Measurements from ENCODE around the gene ABCA1.

ABCA1 gene

GRCh38 chr9:104808035-104808614 lies 119.8 kb downstream of the ABCA1 start:
- DNase-seq (ENCODE audit: low read depth): no peak
- H3K4me3 ChIP-seq (ENCODE audit: low read length): no peak overlapping the region
- TF ChIP-seq, protein P1, sequence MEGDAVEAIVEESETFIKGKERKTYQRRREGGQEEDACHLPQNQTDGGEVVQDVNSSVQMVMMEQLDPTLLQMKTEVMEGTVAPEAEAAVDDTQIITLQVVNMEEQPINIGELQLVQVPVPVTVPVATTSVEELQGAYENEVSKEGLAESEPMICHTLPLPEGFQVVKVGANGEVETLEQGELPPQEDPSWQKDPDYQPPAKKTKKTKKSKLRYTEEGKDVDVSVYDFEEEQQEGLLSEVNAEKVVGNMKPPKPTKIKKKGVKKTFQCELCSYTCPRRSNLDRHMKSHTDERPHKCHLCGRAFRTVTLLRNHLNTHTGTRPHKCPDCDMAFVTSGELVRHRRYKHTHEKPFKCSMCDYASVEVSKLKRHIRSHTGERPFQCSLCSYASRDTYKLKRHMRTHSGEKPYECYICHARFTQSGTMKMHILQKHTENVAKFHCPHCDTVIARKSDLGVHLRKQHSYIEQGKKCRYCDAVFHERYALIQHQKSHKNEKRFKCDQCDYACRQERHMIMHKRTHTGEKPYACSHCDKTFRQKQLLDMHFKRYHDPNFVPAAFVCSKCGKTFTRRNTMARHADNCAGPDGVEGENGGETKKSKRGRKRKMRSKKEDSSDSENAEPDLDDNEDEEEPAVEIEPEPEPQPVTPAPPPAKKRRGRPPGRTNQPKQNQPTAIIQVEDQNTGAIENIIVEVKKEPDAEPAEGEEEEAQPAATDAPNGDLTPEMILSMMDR (conservative IDR thresholded peaks at IDR 0.05; ENCODE audit: low read depth, low read length): peak; percentile 10

DNA sequence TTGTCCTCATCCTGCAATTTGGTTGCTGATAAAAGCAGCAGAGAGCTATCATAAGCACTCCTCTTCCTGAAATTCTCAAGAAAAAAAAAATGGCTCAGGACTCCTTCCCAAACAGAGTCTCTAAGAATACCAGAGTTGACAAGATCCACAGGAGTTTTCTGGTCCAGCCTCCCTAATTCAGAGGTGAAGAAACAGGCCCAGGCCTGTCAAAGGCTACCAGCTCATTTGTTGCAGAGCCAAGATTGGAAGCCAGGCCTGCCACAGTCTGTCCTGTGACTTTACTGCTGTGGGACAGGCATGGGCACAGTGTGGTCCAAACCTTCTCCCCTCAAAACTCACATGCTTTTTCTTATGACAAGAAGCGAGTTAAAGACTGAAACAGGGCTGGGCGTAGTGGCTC lies 122.5 kb downstream of the ABCA1 start:
- TF ChIP-seq, protein P1 (conservative IDR thresholded peaks at IDR 0.05; ENCODE audit: low read depth, low read length): no peak
- no peak for DNase-seq (ENCODE audit: low read depth)
- H3K4me3 ChIP-seq (ENCODE audit: low read length): no peak overlapping the region

- TF ChIP-seq, protein P1 (conservative IDR thresholded peaks at IDR 0.05; ENCODE audit: low read depth, low read length): no peak
- no peak for DNase-seq (ENCODE audit: low read depth)
- no peak overlapping the region for H3K4me3 ChIP-seq (ENCODE audit: low read length)
These were observed 125.0 kb downstream of the ABCA1 start for GRCh38 chr9:104802906-104803305.

DNA sequence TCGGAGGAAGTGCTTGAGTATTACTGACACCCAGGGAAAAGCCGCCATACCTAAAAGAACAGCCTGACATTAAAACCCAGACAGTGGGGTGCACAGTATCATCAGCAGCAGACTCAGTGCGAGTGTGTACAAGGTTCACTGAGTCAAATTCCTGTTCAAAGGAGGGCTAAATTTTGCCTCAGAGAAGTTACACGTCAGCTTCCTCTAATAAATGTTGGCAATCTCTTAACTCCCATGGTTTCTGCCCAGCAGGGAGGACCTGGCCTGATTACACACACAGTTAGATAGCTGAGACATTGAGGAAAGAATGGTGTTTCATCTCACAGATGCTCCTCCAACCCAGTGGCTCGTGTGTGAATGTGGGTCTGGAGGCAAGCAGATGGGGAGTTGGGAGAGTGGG lies 125.8 kb downstream of the ABCA1 start:
- TF ChIP-seq, protein P1 (conservative IDR thresholded peaks at IDR 0.05; ENCODE audit: low read depth, low read length): no peak
- DNase-seq (ENCODE audit: low read depth): no peak
- H3K4me3 ChIP-seq (ENCODE audit: low read length): no peak overlapping the region

GRCh38 chr9:104800068-104800785 lies 127.7 kb downstream of the ABCA1 start:
- H3K4me3 ChIP-seq (ENCODE audit: low read length): no peak overlapping the region
- DNase-seq (ENCODE audit: low read depth): no peak
- TF ChIP-seq, protein P1 (conservative IDR thresholded peaks at IDR 0.05; ENCODE audit: low read depth, low read length): no peak

DNA sequence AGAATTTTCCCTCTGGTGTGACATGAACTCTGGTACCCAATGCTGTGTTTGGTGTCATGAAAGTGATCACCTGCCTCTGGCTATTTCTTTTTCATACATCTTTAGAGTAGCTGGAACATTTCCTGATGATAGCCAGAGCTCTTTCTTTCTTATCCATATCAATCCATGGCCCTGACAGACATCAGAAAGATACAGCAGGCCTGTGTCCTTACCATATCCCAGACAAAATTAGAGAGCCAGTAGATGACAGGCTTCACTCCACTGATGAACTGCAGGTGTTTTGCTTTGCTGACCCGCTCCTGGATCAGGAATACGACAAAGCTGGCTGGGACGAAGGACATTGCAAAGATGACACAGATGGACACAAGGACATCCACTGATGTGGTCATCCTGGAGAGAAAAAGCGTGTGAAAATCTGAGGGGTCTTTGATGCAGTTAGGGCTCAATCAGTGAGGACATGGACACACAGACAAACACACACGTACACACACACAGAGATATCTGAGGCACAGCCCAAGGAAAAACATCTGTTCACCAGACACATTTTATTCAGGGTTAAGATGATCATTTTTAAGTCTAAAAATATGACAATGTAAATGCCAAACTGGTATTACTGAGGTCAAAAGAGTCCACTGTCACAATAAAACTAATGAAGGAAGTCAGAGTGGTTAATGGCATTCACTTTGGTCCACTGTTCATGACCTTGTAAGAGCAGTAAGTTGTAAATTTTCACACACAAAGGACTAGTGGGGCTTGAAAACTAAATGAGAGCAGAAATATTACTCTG lies 129.6 kb downstream of the ABCA1 start:
- TF ChIP-seq, protein P1 (conservative IDR thresholded peaks at IDR 0.05; ENCODE audit: low read depth, low read length): no peak
- H3K4me3 ChIP-seq (ENCODE audit: low read length): no peak overlapping the region
- DNase-seq (ENCODE audit: low read depth): no peak

Data from retinal pigment epithelial cell (primary cell).